ENCODE measurements around the gene ERVFRD-1.
"Not testable (repeated sequence)": the region's sequence is repeated elsewhere in the genome, so short reads cannot be mapped to it uniquely, and the experiment has no call there.

ERVFRD-1 gene

DNA sequence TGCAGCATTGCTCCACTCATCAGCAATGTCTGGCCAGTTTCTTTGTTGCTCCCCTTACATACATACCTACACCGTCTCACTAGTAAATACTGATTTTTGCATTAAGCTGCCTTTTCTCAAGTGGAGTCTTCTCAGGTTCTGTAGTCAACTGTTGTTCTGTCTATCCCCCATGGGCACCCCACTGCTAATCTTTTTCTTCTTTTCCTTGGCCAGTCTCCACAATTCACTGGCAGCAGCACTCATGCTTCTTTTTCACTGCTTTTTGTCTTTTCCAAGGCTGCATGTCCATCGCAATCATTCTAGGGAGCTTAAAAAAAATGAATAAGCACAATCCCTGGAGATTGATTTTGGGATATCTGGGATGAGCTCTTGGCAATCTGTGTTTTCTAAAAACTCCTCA, 10.3 kb upstream of the ERVFRD-1 start:
- Histone ChIP-seq H3K4me3 (replicated peaks; ENCODE audit: insufficient read depth, low read length) (no peak overlapping the region), H3K27me3 (ENCODE audit: insufficient read depth, poor library complexity, severe bottlenecking) (no peaks in the 10 kb centered on the region), H3K27ac (replicated peaks) (no peak overlapping the region)
- TF ChIP-seq SPI1 (IDR thresholded peaks at IDR 0.05; ENCODE audit: borderline replicate concordance, low read depth) (no peak), POLR2AphosphoS5 (IDR thresholded peaks at IDR 0.05; ENCODE audit: low read depth) (no peak), GABPA (IDR thresholded peaks at IDR 0.05; ENCODE audit: low read depth) (no peak)
- TF ChIP-seq, protein P1, sequence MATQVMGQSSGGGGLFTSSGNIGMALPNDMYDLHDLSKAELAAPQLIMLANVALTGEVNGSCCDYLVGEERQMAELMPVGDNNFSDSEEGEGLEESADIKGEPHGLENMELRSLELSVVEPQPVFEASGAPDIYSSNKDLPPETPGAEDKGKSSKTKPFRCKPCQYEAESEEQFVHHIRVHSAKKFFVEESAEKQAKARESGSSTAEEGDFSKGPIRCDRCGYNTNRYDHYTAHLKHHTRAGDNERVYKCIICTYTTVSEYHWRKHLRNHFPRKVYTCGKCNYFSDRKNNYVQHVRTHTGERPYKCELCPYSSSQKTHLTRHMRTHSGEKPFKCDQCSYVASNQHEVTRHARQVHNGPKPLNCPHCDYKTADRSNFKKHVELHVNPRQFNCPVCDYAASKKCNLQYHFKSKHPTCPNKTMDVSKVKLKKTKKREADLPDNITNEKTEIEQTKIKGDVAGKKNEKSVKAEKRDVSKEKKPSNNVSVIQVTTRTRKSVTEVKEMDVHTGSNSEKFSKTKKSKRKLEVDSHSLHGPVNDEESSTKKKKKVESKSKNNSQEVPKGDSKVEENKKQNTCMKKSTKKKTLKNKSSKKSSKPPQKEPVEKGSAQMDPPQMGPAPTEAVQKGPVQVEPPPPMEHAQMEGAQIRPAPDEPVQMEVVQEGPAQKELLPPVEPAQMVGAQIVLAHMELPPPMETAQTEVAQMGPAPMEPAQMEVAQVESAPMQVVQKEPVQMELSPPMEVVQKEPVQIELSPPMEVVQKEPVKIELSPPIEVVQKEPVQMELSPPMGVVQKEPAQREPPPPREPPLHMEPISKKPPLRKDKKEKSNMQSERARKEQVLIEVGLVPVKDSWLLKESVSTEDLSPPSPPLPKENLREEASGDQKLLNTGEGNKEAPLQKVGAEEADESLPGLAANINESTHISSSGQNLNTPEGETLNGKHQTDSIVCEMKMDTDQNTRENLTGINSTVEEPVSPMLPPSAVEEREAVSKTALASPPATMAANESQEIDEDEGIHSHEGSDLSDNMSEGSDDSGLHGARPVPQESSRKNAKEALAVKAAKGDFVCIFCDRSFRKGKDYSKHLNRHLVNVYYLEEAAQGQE (IDR thresholded peaks at IDR 0.05; ENCODE audit: insufficient replicate concordance, low read depth): no peak
- TF ChIP-seq, protein P2, sequence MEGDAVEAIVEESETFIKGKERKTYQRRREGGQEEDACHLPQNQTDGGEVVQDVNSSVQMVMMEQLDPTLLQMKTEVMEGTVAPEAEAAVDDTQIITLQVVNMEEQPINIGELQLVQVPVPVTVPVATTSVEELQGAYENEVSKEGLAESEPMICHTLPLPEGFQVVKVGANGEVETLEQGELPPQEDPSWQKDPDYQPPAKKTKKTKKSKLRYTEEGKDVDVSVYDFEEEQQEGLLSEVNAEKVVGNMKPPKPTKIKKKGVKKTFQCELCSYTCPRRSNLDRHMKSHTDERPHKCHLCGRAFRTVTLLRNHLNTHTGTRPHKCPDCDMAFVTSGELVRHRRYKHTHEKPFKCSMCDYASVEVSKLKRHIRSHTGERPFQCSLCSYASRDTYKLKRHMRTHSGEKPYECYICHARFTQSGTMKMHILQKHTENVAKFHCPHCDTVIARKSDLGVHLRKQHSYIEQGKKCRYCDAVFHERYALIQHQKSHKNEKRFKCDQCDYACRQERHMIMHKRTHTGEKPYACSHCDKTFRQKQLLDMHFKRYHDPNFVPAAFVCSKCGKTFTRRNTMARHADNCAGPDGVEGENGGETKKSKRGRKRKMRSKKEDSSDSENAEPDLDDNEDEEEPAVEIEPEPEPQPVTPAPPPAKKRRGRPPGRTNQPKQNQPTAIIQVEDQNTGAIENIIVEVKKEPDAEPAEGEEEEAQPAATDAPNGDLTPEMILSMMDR (IDR thresholded peaks at IDR 0.05; ENCODE audit: insufficient read depth, low read length): no peak
- no peak for DNase-seq (ENCODE audit: low read depth in 1 of 2, low spot score in 1 of 2)

DNA sequence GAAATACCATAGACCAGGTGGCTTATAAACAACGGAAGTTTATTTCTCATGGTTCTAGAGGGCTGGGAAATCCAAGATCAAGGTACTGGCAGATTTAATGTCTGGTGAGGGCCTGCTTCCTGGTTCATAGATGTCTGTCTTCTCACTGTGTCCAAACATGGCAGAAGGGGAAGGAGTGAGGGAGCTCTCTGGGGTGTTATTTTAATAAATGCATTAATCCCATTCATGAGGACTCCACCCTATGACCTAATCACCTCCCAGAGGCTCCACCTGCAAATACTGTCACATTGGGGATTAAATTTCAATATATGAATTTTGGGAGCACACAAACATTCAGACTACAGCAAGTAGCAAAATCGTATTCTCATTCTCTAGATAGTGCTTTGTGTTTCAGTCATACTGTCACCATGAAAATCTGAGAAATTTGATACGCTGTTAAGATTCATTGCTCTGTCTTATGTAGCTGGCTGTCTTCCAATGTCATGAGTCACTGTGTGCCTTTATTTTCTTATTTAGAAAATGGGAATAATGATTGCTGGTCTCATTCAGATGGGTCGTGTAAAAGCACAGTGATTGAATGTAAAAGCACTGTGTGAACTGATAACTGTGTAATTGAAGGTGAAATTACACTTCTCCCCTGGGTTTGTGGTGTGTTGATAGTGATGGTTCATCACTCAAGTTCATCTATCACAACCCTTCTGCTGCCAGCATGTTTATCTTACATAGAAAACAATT, 8.9 kb upstream of the ERVFRD-1 start:
- no peak overlapping the region for H3K27ac ChIP-seq (replicated peaks)
- H3K27me3 ChIP-seq (ENCODE audit: insufficient read depth, poor library complexity, severe bottlenecking): no peaks in the 10 kb centered on the region
- H3K4me3 ChIP-seq (replicated peaks; ENCODE audit: insufficient read depth, low read length): no peak overlapping the region
- DNase-seq (ENCODE audit: low read depth in 1 of 2, low spot score in 1 of 2): no peak
- TF ChIP-seq, protein P2 (IDR thresholded peaks at IDR 0.05; ENCODE audit: insufficient read depth, low read length): no peak
- no peak for TF ChIP-seq POLR2AphosphoS5 (IDR thresholded peaks at IDR 0.05; ENCODE audit: low read depth)
- TF ChIP-seq GABPA (IDR thresholded peaks at IDR 0.05; ENCODE audit: low read depth): no peak
- TF ChIP-seq, protein P1 (IDR thresholded peaks at IDR 0.05; ENCODE audit: insufficient replicate concordance, low read depth): no peak
- no peak for TF ChIP-seq SPI1 (IDR thresholded peaks at IDR 0.05; ENCODE audit: borderline replicate concordance, low read depth)

DNA sequence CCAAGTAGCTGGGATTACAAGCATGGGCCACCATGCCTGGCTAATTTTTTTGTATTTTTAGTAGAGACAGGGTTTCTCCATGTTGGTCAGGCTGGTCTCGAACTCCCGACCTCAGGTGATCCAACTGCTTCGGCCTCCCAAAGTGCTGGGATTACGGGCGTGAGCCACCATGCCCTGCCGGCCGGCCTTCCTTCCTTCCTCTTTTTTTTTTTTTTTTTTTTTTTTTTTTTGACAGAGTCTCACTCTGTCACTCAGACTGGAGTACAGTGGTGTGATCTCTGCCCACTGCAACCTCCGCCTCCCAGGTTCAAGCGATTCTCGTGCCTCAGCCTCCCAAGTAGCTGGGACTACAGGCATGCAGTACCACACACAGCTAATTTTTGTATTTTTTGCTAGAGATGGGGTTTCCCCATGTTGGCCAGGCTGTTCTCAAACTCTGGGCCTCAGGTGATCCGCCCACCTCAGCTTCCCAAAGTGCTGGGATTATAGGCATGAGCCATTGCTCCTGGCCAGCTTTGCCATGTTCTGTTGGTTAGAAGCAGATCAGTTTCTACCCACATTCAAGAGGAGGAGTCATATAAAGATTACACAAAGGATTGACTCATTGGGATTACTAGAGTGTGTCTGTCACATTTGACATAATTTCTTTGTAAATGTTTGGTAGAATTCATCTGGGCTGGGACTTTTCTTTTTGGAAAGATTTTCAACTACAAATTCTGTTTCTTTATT, 4.4 kb upstream of the ERVFRD-1 start:
- DNase-seq (ENCODE audit: low read depth in 1 of 2, low spot score in 1 of 2); H3K4me3 ChIP-seq (replicated peaks; ENCODE audit: insufficient read depth, low read length); H3K27ac ChIP-seq (replicated peaks); H3K27me3 ChIP-seq (ENCODE audit: insufficient read depth, poor library complexity, severe bottlenecking): not testable (repeated sequence)

DNA sequence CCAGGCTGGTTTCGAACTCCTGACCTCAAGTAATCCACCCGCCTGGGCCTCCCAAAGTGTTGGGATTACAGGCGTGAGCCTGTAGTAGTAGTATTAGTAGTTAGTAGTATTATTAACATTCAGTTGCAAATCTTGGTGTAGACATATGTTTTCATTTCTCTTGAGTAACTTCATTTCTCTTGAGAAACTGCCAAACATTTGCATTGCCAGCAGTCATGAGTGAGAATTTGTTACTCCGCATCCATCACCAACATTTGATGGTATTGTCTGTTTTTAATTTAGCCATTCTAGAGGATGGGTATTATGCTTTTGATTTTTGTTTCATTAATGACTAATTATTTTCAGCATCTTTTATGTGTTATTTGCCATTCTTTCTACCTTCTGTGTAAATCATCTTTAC, 1.5 kb upstream of the ERVFRD-1 start:
- Histone ChIP-seq H3K4me3 (replicated peaks; ENCODE audit: insufficient read depth, low read length) (no peak overlapping the region), H3K27me3 (ENCODE audit: insufficient read depth, poor library complexity, severe bottlenecking) (no peaks in the 10 kb centered on the region), H3K27ac (replicated peaks) (no peak overlapping the region)
- TF ChIP-seq, protein P2 (IDR thresholded peaks at IDR 0.05; ENCODE audit: insufficient read depth, low read length): no peak
- DNase-seq (ENCODE audit: low read depth in 1 of 2, low spot score in 1 of 2): no peak
